Measurements from ENCODE around the gene KIAA1328. TPM values are rescaled to one million over a fixed set of nuclear protein-coding genes. Genes with fewer than 3 reads are reported as not detected.

The KIAA1328 gene
- polyA plus RNA-seq, 1 donor (not counting 4 experiments of a cell fraction or from before 2014, with no cell fraction given): 5.5 TPM

DNA sequence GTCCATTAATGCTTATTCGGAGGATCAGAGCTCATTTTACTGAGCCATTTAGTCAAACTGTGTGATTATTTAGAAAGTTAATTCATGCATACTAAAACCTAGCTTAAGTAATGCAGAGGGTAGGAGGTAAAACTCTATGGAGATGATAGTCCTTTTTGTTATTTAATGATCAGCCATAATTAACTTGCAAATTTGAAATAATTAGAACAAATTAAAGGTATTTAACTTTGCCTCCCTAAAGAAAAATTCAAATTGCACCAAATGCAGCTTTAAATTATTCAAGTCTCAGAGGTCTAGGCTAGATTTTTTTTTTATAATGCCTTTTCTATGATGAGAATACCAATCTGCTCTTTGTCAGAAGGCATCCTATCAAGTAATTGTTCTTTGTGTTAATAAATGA lies 310.9 kb downstream of the KIAA1328 start:
- Histone ChIP-seq H3K9ac (ENCODE audit: control insufficient read depth, extremely low read depth, insufficient read depth, low read length) (no peak overlapping the region), H3K4me3 (ENCODE audit: control insufficient read depth in 2 of 3, extremely low read depth in 1 of 3, insufficient read depth in 2 of 3, low read depth in 1 of 3, low read length in 3 of 3) (no peak overlapping the region), H3K27ac (ENCODE audit: control insufficient read depth, insufficient read depth, low read length) (no peak overlapping the region), H3K4me2 (ENCODE audit: control insufficient read depth, extremely low read depth, insufficient read depth, low read depth, low read length) (no peak overlapping the region), H3K79me2 (ENCODE audit: control insufficient read depth, insufficient read depth, low read length) (no peaks in the 10 kb centered on the region), H3K4me1 (ENCODE audit: control insufficient read depth, extremely low read depth, insufficient read depth, low read length) (peaks cover 2% of the 10 kb centered on the region), H3K27me3 (ENCODE audit: control insufficient read depth, extremely low read depth, insufficient read depth, low read length) (no peaks in the 10 kb centered on the region), H3K36me3 (ENCODE audit: control insufficient read depth in 2 of 2, extremely low read depth in 1 of 2, insufficient read depth in 2 of 2, low read length in 2 of 2) (no peaks in the 10 kb centered on the region), H3K9me3 (ENCODE audit: control insufficient read depth, low read depth, low read length) (no peaks in the 10 kb centered on the region), H4K20me1 (ENCODE audit: control insufficient read depth, extremely low read depth, insufficient read depth, low read length) (no peaks in the 10 kb centered on the region), H2AFZ (ENCODE audit: control insufficient read depth, low read length) (no peak overlapping the region), H3K9me1 (ENCODE audit: control insufficient read depth, extremely low read depth, insufficient read depth, low read length) (no peaks in the 10 kb centered on the region)
- FAIRE-seq (no peak), DNase-seq (ENCODE audit: low read depth, low spot score) (no peak)
- no peak for TF ChIP-seq EZH2 (IDR thresholded peaks at IDR 0.05; ENCODE audit: low read length)
- TF ChIP-seq, protein P1, sequence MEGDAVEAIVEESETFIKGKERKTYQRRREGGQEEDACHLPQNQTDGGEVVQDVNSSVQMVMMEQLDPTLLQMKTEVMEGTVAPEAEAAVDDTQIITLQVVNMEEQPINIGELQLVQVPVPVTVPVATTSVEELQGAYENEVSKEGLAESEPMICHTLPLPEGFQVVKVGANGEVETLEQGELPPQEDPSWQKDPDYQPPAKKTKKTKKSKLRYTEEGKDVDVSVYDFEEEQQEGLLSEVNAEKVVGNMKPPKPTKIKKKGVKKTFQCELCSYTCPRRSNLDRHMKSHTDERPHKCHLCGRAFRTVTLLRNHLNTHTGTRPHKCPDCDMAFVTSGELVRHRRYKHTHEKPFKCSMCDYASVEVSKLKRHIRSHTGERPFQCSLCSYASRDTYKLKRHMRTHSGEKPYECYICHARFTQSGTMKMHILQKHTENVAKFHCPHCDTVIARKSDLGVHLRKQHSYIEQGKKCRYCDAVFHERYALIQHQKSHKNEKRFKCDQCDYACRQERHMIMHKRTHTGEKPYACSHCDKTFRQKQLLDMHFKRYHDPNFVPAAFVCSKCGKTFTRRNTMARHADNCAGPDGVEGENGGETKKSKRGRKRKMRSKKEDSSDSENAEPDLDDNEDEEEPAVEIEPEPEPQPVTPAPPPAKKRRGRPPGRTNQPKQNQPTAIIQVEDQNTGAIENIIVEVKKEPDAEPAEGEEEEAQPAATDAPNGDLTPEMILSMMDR (optimal IDR thresholded peaks at IDR 0.05 in 1 of 3, IDR thresholded peaks at IDR 0.05 in 1 of 3, conservative IDR thresholded peaks at IDR 0.05 in 1 of 3; ENCODE audit: extremely low read depth in 1 of 3, insufficient read depth in 2 of 3, low read length in 3 of 3): no peak
- dilution Hi-C loops (cut with MboI; ENCODE audit: extremely low pct_ligation_motif_present, low sequenced_read_pairs): no loop called here

DNA sequence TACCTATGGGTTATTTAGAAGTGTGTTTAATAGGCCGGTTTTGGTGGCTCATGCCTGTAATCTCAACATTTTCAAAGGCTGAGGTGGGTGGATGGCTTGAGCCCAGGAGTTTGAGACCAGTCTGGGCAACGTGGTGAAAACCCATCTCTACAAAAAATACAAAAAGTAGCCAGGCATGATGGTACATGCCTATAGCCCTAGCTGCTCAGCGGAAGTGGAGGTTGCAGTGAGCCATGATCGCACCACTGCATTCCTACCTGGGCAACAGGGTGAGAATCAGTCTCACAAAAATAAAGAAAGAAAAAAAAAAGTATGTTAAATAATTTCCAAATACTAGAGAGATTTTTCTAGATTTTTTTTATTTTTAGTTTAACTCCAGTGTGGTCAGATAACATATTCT lies 316.0 kb downstream of the KIAA1328 start:
- Histone ChIP-seq H3K4me3 (ENCODE audit: control insufficient read depth in 2 of 3, extremely low read depth in 1 of 3, insufficient read depth in 2 of 3, low read depth in 1 of 3, low read length in 3 of 3) (no peak overlapping the region), H3K9ac (ENCODE audit: control insufficient read depth, extremely low read depth, insufficient read depth, low read length) (no peak overlapping the region), H3K4me1 (ENCODE audit: control insufficient read depth, extremely low read depth, insufficient read depth, low read length) (peaks cover 4% of the 10 kb centered on the region), H3K79me2 (ENCODE audit: control insufficient read depth, insufficient read depth, low read length) (no peaks in the 10 kb centered on the region), H3K27ac (ENCODE audit: control insufficient read depth, insufficient read depth, low read length) (no peak overlapping the region), H3K27me3 (ENCODE audit: control insufficient read depth, extremely low read depth, insufficient read depth, low read length) (no peaks in the 10 kb centered on the region), H3K9me1 (ENCODE audit: control insufficient read depth, extremely low read depth, insufficient read depth, low read length) (no peaks in the 10 kb centered on the region), H3K4me2 (ENCODE audit: control insufficient read depth, extremely low read depth, insufficient read depth, low read depth, low read length) (no peak overlapping the region), H3K36me3 (ENCODE audit: control insufficient read depth in 2 of 2, extremely low read depth in 1 of 2, insufficient read depth in 2 of 2, low read length in 2 of 2) (no peaks in the 10 kb centered on the region), H4K20me1 (ENCODE audit: control insufficient read depth, extremely low read depth, insufficient read depth, low read length) (no peaks in the 10 kb centered on the region), H2AFZ (ENCODE audit: control insufficient read depth, low read length) (no peak overlapping the region), H3K9me3 (ENCODE audit: control insufficient read depth, low read depth, low read length) (no peaks in the 10 kb centered on the region)
- DNase-seq (ENCODE audit: low read depth, low spot score) (no peak), FAIRE-seq (no peak)
- dilution Hi-C loops (cut with MboI; ENCODE audit: extremely low pct_ligation_motif_present, low sequenced_read_pairs): no loop called here
- TF ChIP-seq, protein P1 (optimal IDR thresholded peaks at IDR 0.05 in 1 of 3, IDR thresholded peaks at IDR 0.05 in 1 of 3, conservative IDR thresholded peaks at IDR 0.05 in 1 of 3; ENCODE audit: extremely low read depth in 1 of 3, insufficient read depth in 2 of 3, low read length in 3 of 3): no peak
- no peak for TF ChIP-seq EZH2 (IDR thresholded peaks at IDR 0.05; ENCODE audit: low read length)
